ENCODE measurements around the gene OR4K2. TPM values are rescaled to one million over a fixed set of nuclear protein-coding genes. Genes with fewer than 3 reads are reported as not detected.
"Not testable (repeated sequence)": the region's sequence is repeated elsewhere in the genome, so short reads cannot be mapped to it uniquely, and the experiment has no call there.

The OR4K2 gene, protein sequence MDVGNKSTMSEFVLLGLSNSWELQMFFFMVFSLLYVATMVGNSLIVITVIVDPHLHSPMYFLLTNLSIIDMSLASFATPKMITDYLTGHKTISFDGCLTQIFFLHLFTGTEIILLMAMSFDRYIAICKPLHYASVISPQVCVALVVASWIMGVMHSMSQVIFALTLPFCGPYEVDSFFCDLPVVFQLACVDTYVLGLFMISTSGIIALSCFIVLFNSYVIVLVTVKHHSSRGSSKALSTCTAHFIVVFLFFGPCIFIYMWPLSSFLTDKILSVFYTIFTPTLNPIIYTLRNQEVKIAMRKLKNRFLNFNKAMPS
- not detected for total RNA-seq

DNA sequence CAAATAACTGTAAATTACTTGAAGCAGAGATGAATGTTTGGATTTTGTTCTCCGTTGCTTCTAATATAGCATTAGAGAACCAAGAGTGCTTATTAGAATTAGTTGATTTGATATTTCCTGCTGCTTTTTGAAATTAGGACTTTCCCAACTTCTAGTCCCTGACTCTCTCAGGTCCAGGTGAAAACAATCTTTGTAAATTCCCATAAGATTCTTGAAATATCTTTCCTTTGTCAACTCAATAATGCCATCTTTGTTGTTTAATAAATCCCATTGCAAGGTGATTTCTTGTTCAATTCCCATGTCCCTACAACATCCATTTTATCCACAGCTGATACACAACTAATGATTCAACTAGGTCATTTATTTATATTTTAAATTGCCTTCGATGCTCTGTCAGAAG, at the start of gene OR4K2:
TSS of gene OR4K2 (plus strand) at position 301 of the 400 bp plus-strand sequence. CDS start 1,126 bp downstream, outside the sequence.
- Mint-ChIP-seq H3K4me3 (no peak within 1 kb of the TSS), H3K27me3 (ENCODE audit: low read depth) (peaks cover 2% of the 10 kb centered on the region), H3K9me3 (no peaks in the 10 kb centered on the region), H3K36me3 (ENCODE audit: low read depth) (no peaks in the 10 kb centered on the region), H3K27ac (no peak within 1 kb of the TSS), H3K4me1 (ENCODE audit: low read depth) (no peaks in the 10 kb centered on the region)
- CTCF ChIA-PET, result no interaction called here
- no peak for DNase-seq
- intact Hi-C loops (cut with micrococcal nuclease), result no loop called here

DNA sequence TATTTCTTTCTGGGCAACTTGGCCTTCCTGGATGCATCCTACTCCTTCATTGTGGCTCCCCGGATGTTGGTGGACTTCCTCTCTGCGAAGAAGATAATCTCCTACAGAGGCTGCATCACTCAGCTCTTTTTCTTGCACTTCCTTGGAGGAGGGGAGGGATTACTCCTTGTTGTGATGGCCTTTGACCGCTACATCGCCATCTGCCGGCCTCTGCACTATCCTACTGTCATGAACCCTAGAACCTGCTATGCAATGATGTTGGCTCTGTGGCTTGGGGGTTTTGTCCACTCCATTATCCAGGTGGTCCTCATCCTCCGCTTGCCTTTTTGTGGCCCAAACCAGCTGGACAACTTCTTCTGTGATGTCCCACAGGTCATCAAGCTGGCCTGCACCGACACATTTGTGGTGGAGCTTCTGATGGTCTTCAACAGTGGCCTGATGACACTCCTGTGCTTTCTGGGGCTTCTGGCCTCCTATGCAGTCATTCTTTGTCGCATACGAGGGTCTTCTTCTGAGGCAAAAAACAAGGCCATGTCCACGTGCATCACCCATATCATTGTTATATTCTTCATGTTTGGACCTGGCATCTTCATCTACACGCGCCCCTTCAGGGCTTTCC, 47.2 kb upstream of the OR4K2 start:
- H3K4me3 Mint-ChIP-seq; H3K27me3 Mint-ChIP-seq (ENCODE audit: low read depth); CTCF ChIA-PET; H3K4me1 Mint-ChIP-seq (ENCODE audit: low read depth); intact Hi-C loops (cut with micrococcal nuclease); H3K27ac Mint-ChIP-seq; H3K9me3 Mint-ChIP-seq; DNase-seq; H3K36me3 Mint-ChIP-seq (ENCODE audit: low read depth): not testable (repeated sequence)

- H3K27ac Mint-ChIP-seq, result no peak overlapping the region
- peaks cover 6% of the 10 kb centered on the region for H3K27me3 Mint-ChIP-seq (ENCODE audit: low read depth)
- CTCF ChIA-PET, result no interaction called here
- no peak for DNase-seq
- H3K9me3 Mint-ChIP-seq, result no peaks in the 10 kb centered on the region
- H3K36me3 Mint-ChIP-seq (ENCODE audit: low read depth), result no peaks in the 10 kb centered on the region
- no peak overlapping the region for H3K4me3 Mint-ChIP-seq
- intact Hi-C loops (cut with micrococcal nuclease), result no loop called here
- H3K4me1 Mint-ChIP-seq (ENCODE audit: low read depth), result no peaks in the 10 kb centered on the region
Observed at GRCh38 chr14:19828314-19828713, 46.6 kb upstream of the OR4K2 start.

DNA sequence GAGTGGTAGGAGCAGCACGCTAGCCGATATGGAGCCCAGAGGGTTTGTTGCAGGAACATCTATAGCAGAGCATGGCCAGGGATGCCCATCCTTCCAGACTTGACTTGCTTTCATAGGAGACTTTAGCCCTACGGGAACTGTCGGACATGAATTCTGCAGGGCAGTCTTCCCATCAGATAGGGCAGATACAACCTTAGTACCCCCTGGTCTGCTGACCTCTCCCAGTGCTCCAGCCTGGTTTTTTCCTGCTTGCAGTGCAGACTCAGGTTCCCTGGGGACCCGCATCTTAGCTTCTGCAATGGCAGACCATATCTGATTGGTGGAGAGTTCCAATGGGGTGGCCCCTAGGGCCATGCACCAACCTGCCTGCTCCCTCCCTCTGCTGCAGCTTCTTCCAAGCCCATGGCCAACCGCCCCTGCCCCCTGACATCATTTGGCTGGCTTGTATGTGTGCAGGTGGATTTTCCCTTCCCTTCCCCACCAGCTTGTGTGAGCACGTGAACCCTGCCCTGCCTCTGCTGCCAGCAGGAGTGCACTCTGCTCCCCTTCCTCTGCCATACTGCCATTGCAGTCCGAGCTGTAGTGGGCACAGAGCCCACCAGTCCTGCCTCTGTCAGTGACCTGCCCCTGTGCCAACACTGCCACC, 40.6 kb upstream of the OR4K2 start:
- DNase-seq; H3K27me3 Mint-ChIP-seq (ENCODE audit: low read depth); H3K27ac Mint-ChIP-seq; H3K9me3 Mint-ChIP-seq; intact Hi-C loops (cut with micrococcal nuclease); CTCF ChIA-PET; H3K4me1 Mint-ChIP-seq (ENCODE audit: low read depth); H3K36me3 Mint-ChIP-seq (ENCODE audit: low read depth); H3K4me3 Mint-ChIP-seq: not testable (repeated sequence)

DNA sequence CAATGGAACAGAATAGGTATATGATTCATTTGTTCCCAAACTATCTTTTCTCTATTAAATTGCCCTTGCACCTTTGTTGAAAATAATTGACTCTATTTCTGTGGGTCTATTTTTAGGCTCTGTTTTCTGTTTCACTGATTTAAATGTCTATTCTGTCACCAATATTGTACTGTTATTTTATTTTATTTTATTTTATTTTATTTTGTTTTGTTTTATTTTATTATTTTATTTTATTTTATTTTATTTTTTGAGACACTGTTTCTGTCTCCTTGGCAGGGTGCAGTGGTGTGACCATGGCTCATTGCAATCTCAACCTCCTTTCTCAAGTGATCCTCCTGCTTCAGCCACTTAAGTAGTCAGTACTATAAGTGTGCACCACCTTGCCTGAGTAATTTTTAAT, 36.5 kb upstream of the OR4K2 start:
- Mint-ChIP-seq H3K36me3 (ENCODE audit: low read depth) (no peaks in the 10 kb centered on the region), H3K27me3 (ENCODE audit: low read depth) (peaks cover 2% of the 10 kb centered on the region), H3K9me3 (no peaks in the 10 kb centered on the region), H3K27ac (no peak overlapping the region), H3K4me3 (no peak overlapping the region), H3K4me1 (ENCODE audit: low read depth) (no peaks in the 10 kb centered on the region)
- DNase-seq, result no peak
- intact Hi-C loops (cut with micrococcal nuclease), result no loop called here
- CTCF ChIA-PET, result no interaction called here

DNA sequence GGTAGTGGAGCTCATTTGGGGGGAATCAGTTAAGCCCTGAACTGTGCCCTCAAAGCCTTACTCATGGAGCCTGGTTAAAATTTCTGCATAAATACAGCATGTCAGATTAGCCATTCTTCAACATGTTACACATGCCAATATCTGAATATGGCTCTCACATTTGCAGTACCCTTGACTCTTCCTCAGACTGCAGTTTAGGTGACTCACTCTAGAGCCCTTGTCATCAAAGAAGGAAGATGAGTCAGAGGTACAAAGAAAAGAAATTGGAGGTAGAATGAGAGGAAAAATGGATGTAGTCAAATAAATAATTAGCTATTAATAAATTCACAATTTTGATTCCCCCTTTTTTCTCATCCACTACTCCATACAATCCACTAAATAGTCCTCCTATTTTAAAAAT, 23.6 kb upstream of the OR4K2 start:
- Mint-ChIP-seq H3K4me1 (ENCODE audit: low read depth) (no peaks in the 10 kb centered on the region), H3K27ac (no peak overlapping the region), H3K27me3 (ENCODE audit: low read depth) (peaks cover 2% of the 10 kb centered on the region), H3K4me3 (no peak overlapping the region), H3K9me3 (no peaks in the 10 kb centered on the region), H3K36me3 (ENCODE audit: low read depth) (no peaks in the 10 kb centered on the region)
- no peak for DNase-seq
- CTCF ChIA-PET, result no interaction called here
- intact Hi-C loops (cut with micrococcal nuclease), result no loop called here

- H3K4me1 Mint-ChIP-seq (ENCODE audit: low read depth); H3K9me3 Mint-ChIP-seq; H3K27me3 Mint-ChIP-seq (ENCODE audit: low read depth); H3K27ac Mint-ChIP-seq; H3K36me3 Mint-ChIP-seq (ENCODE audit: low read depth); DNase-seq; intact Hi-C loops (cut with micrococcal nuclease); CTCF ChIA-PET; H3K4me3 Mint-ChIP-seq: not testable (repeated sequence)
Observed at GRCh38 chr14:19866061-19866669, 8.8 kb upstream of the OR4K2 start.

- no peaks in the 10 kb centered on the region for H3K4me1 Mint-ChIP-seq (ENCODE audit: low read depth)
- no peaks in the 10 kb centered on the region for H3K36me3 Mint-ChIP-seq (ENCODE audit: low read depth)
- H3K27me3 Mint-ChIP-seq (ENCODE audit: low read depth), result peaks cover 2% of the 10 kb centered on the region
- H3K9me3 Mint-ChIP-seq, result no peaks in the 10 kb centered on the region
- DNase-seq, result no peak
- intact Hi-C loops (cut with micrococcal nuclease), result no loop called here
- H3K4me3 Mint-ChIP-seq, result no peak overlapping the region
- H3K27ac Mint-ChIP-seq, result no peak overlapping the region
- CTCF ChIA-PET, result interaction anchor here (0.6 kb wide), 1 partner anchor 375 kb away, joined by 6 read pairs; no protein-coding TSS in a partner anchor
Observed at GRCh38 chr14:19873178-19873577, 1.8 kb upstream of the OR4K2 start.

DNA sequence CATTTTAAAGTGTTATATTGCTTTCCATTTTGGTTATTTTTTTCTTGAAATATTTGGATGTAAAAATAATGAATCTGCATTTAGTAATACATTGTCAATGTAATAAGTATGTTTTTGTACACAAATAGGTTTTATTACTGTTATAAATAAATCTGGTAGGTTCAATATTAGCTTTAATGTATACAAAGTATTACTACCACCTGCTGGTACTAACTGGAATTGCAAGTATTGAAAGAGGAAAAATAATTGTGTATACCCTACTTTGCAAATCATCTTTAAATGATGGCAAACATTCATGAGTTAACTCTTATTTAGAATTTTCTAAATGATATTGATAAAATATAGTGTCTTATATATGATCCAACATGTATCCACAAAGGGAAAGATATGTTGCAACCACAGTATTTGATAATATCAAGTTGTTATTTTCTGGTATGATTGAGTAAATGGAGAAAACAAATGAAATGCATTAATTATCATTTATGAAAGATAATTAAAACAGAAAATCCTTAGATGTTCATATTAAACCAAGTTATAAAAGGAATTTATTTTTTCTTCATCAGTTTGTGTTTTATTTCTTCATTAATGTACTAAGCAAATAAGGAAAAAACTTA, 3.2 kb downstream of the OR4K2 start:
- intact Hi-C loops (cut with micrococcal nuclease), result no loop called here

GRCh38 chr14:19895282-19895681, 20.3 kb downstream of the OR4K2 start:
- DNase-seq, result no peak
- H3K36me3 Mint-ChIP-seq (ENCODE audit: low read depth), result peaks cover 4% of the 10 kb centered on the region
- no peak overlapping the region for H3K27ac Mint-ChIP-seq
- no peaks in the 10 kb centered on the region for H3K4me1 Mint-ChIP-seq (ENCODE audit: low read depth)
- peaks cover 36% of the 10 kb centered on the region for H3K9me3 Mint-ChIP-seq
- CTCF ChIA-PET, result interaction anchor here (1.1 kb wide), 1 partner anchor 17 kb away, joined by 4 read pairs; no protein-coding TSS in a partner anchor
- peaks cover 2% of the 10 kb centered on the region for H3K27me3 Mint-ChIP-seq (ENCODE audit: low read depth)
- H3K4me3 Mint-ChIP-seq, result no peak overlapping the region
- intact Hi-C loops (cut with micrococcal nuclease), result no loop called here

More for the DNA sequence above, 3.2 kb downstream of the OR4K2 start:
- H3K27ac Mint-ChIP-seq, result no peak overlapping the region
- H3K9me3 Mint-ChIP-seq, result no peaks in the 10 kb centered on the region
- no peak for DNase-seq
- H3K4me3 Mint-ChIP-seq, result no peak overlapping the region
- H3K4me1 Mint-ChIP-seq (ENCODE audit: low read depth), result no peaks in the 10 kb centered on the region
- no peaks in the 10 kb centered on the region for H3K36me3 Mint-ChIP-seq (ENCODE audit: low read depth)
- CTCF ChIA-PET, result interaction anchor here (1.2 to 1.6 kb wide), 2 partner anchors 13 to 17 kb away, joined by 4 read pairs; no protein-coding TSS in a partner anchor
- no peaks in the 10 kb centered on the region for H3K27me3 Mint-ChIP-seq (ENCODE audit: low read depth)

DNA sequence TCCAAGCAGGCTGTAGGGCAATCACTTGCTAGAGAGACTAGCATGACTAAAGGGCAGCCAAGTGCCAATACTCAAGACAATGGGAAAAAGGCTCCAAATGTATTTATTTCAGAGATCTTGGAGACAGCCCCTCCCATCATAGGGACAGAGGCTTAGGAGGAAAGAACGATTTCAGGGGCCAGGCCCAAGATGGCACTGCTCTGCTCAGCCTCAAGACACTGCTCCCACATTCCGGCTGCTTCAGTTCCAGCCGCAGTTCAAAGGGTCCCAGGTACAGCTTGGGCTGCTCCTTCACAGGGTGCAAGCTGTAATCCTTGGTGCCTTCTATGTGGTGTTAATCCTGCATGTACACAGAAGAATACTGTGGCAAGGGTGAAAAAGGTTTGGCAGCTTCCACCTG, 26.1 kb downstream of the OR4K2 start:
- Mint-ChIP-seq H3K27me3 (ENCODE audit: low read depth) (no peaks in the 10 kb centered on the region), H3K27ac (no peak overlapping the region), H3K4me1 (ENCODE audit: low read depth) (no peaks in the 10 kb centered on the region), H3K4me3 (no peak overlapping the region), H3K9me3 (peaks cover 17% of the 10 kb centered on the region), H3K36me3 (ENCODE audit: low read depth) (no peaks in the 10 kb centered on the region)
- DNase-seq, result no peak
- CTCF ChIA-PET, result no interaction called here
- intact Hi-C loops (cut with micrococcal nuclease), result no loop called here

GRCh38 chr14:19902409-19902808, 27.5 kb downstream of the OR4K2 start:
- Mint-ChIP-seq H3K9me3 (peaks cover 6% of the 10 kb centered on the region), H3K27me3 (ENCODE audit: low read depth) (no peaks in the 10 kb centered on the region), H3K36me3 (ENCODE audit: low read depth) (no peaks in the 10 kb centered on the region), H3K4me1 (ENCODE audit: low read depth) (no peaks in the 10 kb centered on the region), H3K27ac (no peak overlapping the region), H3K4me3 (no peak overlapping the region)
- no peak for DNase-seq
- CTCF ChIA-PET, result no interaction called here
- intact Hi-C loops (cut with micrococcal nuclease), result no loop called here
